ENCODE measurements around the gene RIC1.
"Not testable (repeated sequence)": the region's sequence is repeated elsewhere in the genome, so short reads cannot be mapped to it uniquely, and the experiment has no call there.

Gene RIC1

GRCh38 chr9:5622016-5622415 lies 6.9 kb upstream of the RIC1 start:
- FAIRE-seq (no peak), DNase-seq (ENCODE audit: insufficient read length, low spot score) (peak; percentile 27)

- DNase-seq (ENCODE audit: insufficient read length, low spot score) (no peak), FAIRE-seq (no peak)
Measured at GRCh38 chr9:5624655-5625054, 4.3 kb upstream of the RIC1 start.

GRCh38 chr9:5626727-5627634 lies 1.9 kb upstream of the RIC1 start:
- no peak for FAIRE-seq

GRCh38 chr9:5627686-5628085 lies 1.2 kb upstream of the RIC1 start:
- DNase-seq (ENCODE audit: insufficient read length, low spot score); FAIRE-seq: not testable (repeated sequence)

More at GRCh38 chr9:5626727-5627634, 1.9 kb upstream of the RIC1 start:
- no peak for DNase-seq (ENCODE audit: insufficient read length, low spot score)

- no peak for FAIRE-seq
Measured at GRCh38 chr9:5628183-5628529, 751 bp upstream of the RIC1 start.

GRCh38 chr9:5629312-5630080 lies 589 bp downstream of the RIC1 start:
- no peak for FAIRE-seq
- no peak for DNase-seq (ENCODE audit: insufficient read length, low spot score)

More at GRCh38 chr9:5628183-5628529, 751 bp upstream of the RIC1 start:
- no peak for DNase-seq (ENCODE audit: insufficient read length, low spot score)

GRCh38 chr9:5630081-5630507 lies 1.2 kb downstream of the RIC1 start:
- DNase-seq (ENCODE audit: insufficient read length, low spot score) = peak; percentile 18
- FAIRE-seq = no peak

- FAIRE-seq = no peak
Measured at GRCh38 chr9:5631026-5631425, 2.1 kb downstream of the RIC1 start.

GRCh38 chr9:5632540-5632939 lies 3.6 kb downstream of the RIC1 start:
- no peak for DNase-seq (ENCODE audit: insufficient read length, low spot score)

More at GRCh38 chr9:5631026-5631425, 2.1 kb downstream of the RIC1 start:
- DNase-seq (ENCODE audit: insufficient read length, low spot score) = no peak

GRCh38 chr9:5633243-5633642 lies 4.3 kb downstream of the RIC1 start:
- DNase-seq (ENCODE audit: insufficient read length, low spot score) = peak; percentile 34
- FAIRE-seq = no peak

More at GRCh38 chr9:5632540-5632939, 3.6 kb downstream of the RIC1 start:
- FAIRE-seq = no peak

- no peak for DNase-seq (ENCODE audit: insufficient read length, low spot score)
- no peak for FAIRE-seq
Measured at GRCh38 chr9:5635390-5635789, 6.5 kb downstream of the RIC1 start.

- FAIRE-seq = no peak
- no peak for DNase-seq (ENCODE audit: insufficient read length, low spot score)
Measured at GRCh38 chr9:5639816-5640215, 10.9 kb downstream of the RIC1 start.

- FAIRE-seq (peak; percentile 23), DNase-seq (ENCODE audit: insufficient read length, low spot score) (no peak)
Measured at GRCh38 chr9:5642170-5642569, 13.3 kb downstream of the RIC1 start.

GRCh38 chr9:5643005-5643624 lies 14.2 kb downstream of the RIC1 start:
- no peak for DNase-seq (ENCODE audit: insufficient read length, low spot score)
- FAIRE-seq = no peak

GRCh38 chr9:5644501-5644900 lies 15.6 kb downstream of the RIC1 start:
- no peak for FAIRE-seq
- no peak for DNase-seq (ENCODE audit: insufficient read length, low spot score)

GRCh38 chr9:5646116-5646515 lies 17.2 kb downstream of the RIC1 start:
- DNase-seq (ENCODE audit: insufficient read length, low spot score) (no peak), FAIRE-seq (no peak)

- FAIRE-seq = no peak
- no peak for DNase-seq (ENCODE audit: insufficient read length, low spot score)
Measured at GRCh38 chr9:5650356-5651105, 21.6 kb downstream of the RIC1 start.

GRCh38 chr9:5651246-5651645 lies 22.3 kb downstream of the RIC1 start:
- FAIRE-seq (no peak), DNase-seq (ENCODE audit: insufficient read length, low spot score) (no peak)

GRCh38 chr9:5652821-5653220 lies 23.9 kb downstream of the RIC1 start:
- DNase-seq (ENCODE audit: insufficient read length, low spot score) = no peak
- FAIRE-seq = no peak

GRCh38 chr9:5662804-5663203 lies 33.9 kb downstream of the RIC1 start:
- not testable (repeated sequence) for DNase-seq (ENCODE audit: insufficient read length, low spot score); FAIRE-seq

Data from HTR-8/SVneo (cell line).